Keratinocyte (primary cell): Measurements from ENCODE around the gene BMX. TPM values are rescaled to one million over a fixed set of nuclear protein-coding genes. Genes with fewer than 3 reads are reported as not detected.
A peak's percentile ranks its signal among the peaks of the same experiment; 100 is the strongest.

Experiments
- DNase-seq: peaks from one replicate; pipeline ENCODE4 v3.0.0-alpha.2; 2011; ENCODE audit warnings: low read depth, missing footprints, low spot score
- FAIRE-seq: peaks from 2 replicates; lab custom pipeline; 2011; peaks lifted over from hg19 to GRCh38; lab: Jason Lieb, UNC
- H2AFZ ChIP-seq: 2 replicates; pipeline ENCODE4 v1.6.0; 2012; ENCODE audit warnings: low read length, control low read depth, inconsistent platforms; ENCODE audit not compliant: control insufficient read depth
- H3K27ac ChIP-seq: 2 replicates; pipeline ENCODE4 v1.5.1; 2011; ENCODE audit warnings: low read length; ENCODE audit not compliant: control insufficient read depth, insufficient read depth
- H3K27me3 ChIP-seq: 3 replicates; pipeline ENCODE4 v1.6.0; 2011; ENCODE audit warnings: low read length; ENCODE audit not compliant: control insufficient read depth, insufficient read depth; ENCODE audit errors: extremely low read depth
- H3K36me3 ChIP-seq, 2 experiments: 2 replicates in 1 of 2; 3 replicates in 1 of 2; pipeline ENCODE4 v1.5.1; 2011; ENCODE audit warnings: low read length in 2 of 2, mild to moderate bottlenecking in 1 of 2; ENCODE audit not compliant: control insufficient read depth in 2 of 2, insufficient read depth in 2 of 2; ENCODE audit errors: extremely low read depth in 1 of 2
- H3K4me1 ChIP-seq: 3 replicates; pipeline ENCODE4 v1.5.1; 2011; ENCODE audit warnings: low read length; ENCODE audit not compliant: control insufficient read depth, insufficient read depth; ENCODE audit errors: extremely low read depth
- H3K4me2 ChIP-seq: 3 replicates; pipeline ENCODE4 v1.6.0; 2011; ENCODE audit warnings: low read depth, low read length; ENCODE audit not compliant: control insufficient read depth, insufficient read depth; ENCODE audit errors: extremely low read depth
- H3K4me3 ChIP-seq, 3 experiments: fragments of 200-600 bp in 1 of 3; sonication (generic) in 1 of 3; 2 replicates in 2 of 3; 3 replicates in 1 of 3; pipeline ENCODE4 v1.5.1; 2011 to 2016; ENCODE audit warnings: low read length in 3 of 3, mild to moderate bottlenecking in 3 of 3, control low read depth in 2 of 3, inconsistent platforms in 1 of 3, low read depth in 1 of 3, mixed read lengths in 1 of 3, mixed run types in 1 of 3, moderate library complexity in 1 of 3; ENCODE audit not compliant: control insufficient read depth in 2 of 3, insufficient read depth in 2 of 3; ENCODE audit errors: extremely low read depth in 1 of 3
- H3K79me2 ChIP-seq: 2 replicates; pipeline ENCODE4 v1.6.0; 2012; ENCODE audit warnings: low read length; ENCODE audit not compliant: control insufficient read depth, insufficient read depth
- H3K9ac ChIP-seq: 3 replicates; pipeline ENCODE4 v1.6.0; 2011; ENCODE audit warnings: low read length; ENCODE audit not compliant: control insufficient read depth, insufficient read depth; ENCODE audit errors: extremely low read depth
- H3K9me1 ChIP-seq: 3 replicates; pipeline ENCODE4 v1.6.0; 2011; ENCODE audit warnings: low read length; ENCODE audit not compliant: control insufficient read depth, insufficient read depth; ENCODE audit errors: extremely low read depth
- H3K9me3 ChIP-seq: 2 replicates; pipeline ENCODE4 v1.5.1; 2012; ENCODE audit warnings: low read depth, low read length; ENCODE audit not compliant: control insufficient read depth
- H4K20me1 ChIP-seq: 3 replicates; pipeline ENCODE4 v1.6.0; 2011; ENCODE audit warnings: low read length; ENCODE audit not compliant: control insufficient read depth, insufficient read depth; ENCODE audit errors: extremely low read depth
- EZH2 ChIP-seq: IDR thresholded peaks from one replicate; pipeline ENCODE4 v1.6.1; 2012; ENCODE audit warnings: inconsistent platforms, mild to moderate bottlenecking, low read length, moderate library complexity
- dilution Hi-C: fragments of 300-500 bp; cut with MboI; formaldehyde crosslinking; loops from one replicate; pipeline ENCODE4 v1.7.0; 2020; ENCODE audit warnings: low sequenced_read_pairs; ENCODE audit not compliant: extremely low pct_ligation_motif_present
- polyA plus RNA-seq, 5 experiments: library from polyadenylated mRNA; depleted of rRNA in 3 of 5; stranded (reverse) in 3 of 5; stranded (forward) in 1 of 5; unstranded in 1 of 5; fragments of >200 nt; gene quantifications; 1 replicate in 1 of 5; 2 replicates in 3 of 5; 3 replicates in 1 of 5; pipeline versions ENCODE4 v1.2.1 to v1.2.3, GENCODE V29; 2011 to 2012; ENCODE audit warnings: missing spikeins in 2 of 5, low read depth in 1 of 5, low replicate concordance in 1 of 5
- TF ChIP-seq, protein P1 (sequence below), 3 experiments: IDR thresholded peaks in 1 of 3; conservative IDR thresholded peaks in 1 of 3; optimal IDR thresholded peaks in 1 of 3; 2 replicates in 2 of 3; 3 replicates in 1 of 3; pipeline versions ENCODE3 to v1.5.1; 2011; ENCODE audit warnings: low read length in 3 of 3, mild to moderate bottlenecking in 3 of 3, moderate library complexity in 2 of 3, control low read depth in 1 of 3, inconsistent platforms in 1 of 3; ENCODE audit not compliant: insufficient read depth in 2 of 3; ENCODE audit errors: extremely low read depth in 1 of 3

BMX gene
- polyA plus RNA-seq, 1 donor (not counting 4 experiments of a cell fraction or from before 2014, with no cell fraction given), result 0.09 TPM

DNA sequence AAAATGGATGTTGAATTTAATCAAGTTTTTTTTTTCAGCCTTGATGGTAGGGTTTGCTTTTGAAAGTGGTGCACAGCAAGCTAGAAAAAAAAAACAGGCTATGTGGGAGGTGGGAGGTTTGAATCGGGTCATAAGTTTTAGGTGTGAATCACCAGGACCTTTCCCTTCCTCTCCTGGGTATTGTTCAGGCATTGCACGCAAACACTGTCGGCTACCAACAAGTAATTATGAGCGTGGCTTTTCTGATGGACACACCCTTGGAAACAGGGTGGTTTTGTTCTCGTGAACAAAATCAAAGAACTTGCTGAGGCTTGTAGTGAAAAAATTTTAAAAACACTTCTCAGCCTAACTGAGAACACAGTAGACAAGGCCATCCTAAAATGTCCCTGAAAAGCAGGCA lies 25.6 kb upstream of the BMX start:
- Histone ChIP-seq H3K27ac (peak overlapping the region; percentile 99), H2AFZ (peak overlapping the region; percentile 79), H4K20me1 (no peaks in the 10 kb centered on the region), H3K36me3 (no peaks in the 10 kb centered on the region), H3K4me1 (peaks cover 26% of the 10 kb centered on the region), H3K4me2 (peak overlapping the region; percentile 88), H3K9me1 (no peaks in the 10 kb centered on the region), H3K79me2 (no peaks in the 10 kb centered on the region), H3K9ac (peak overlapping the region; percentile 83), H3K27me3 (no peaks in the 10 kb centered on the region), H3K4me3 (peak overlapping the region in 2 of 3 experiments; percentile 49 to 50), H3K9me3 (no peaks in the 10 kb centered on the region)
- TF ChIP-seq, protein P1, sequence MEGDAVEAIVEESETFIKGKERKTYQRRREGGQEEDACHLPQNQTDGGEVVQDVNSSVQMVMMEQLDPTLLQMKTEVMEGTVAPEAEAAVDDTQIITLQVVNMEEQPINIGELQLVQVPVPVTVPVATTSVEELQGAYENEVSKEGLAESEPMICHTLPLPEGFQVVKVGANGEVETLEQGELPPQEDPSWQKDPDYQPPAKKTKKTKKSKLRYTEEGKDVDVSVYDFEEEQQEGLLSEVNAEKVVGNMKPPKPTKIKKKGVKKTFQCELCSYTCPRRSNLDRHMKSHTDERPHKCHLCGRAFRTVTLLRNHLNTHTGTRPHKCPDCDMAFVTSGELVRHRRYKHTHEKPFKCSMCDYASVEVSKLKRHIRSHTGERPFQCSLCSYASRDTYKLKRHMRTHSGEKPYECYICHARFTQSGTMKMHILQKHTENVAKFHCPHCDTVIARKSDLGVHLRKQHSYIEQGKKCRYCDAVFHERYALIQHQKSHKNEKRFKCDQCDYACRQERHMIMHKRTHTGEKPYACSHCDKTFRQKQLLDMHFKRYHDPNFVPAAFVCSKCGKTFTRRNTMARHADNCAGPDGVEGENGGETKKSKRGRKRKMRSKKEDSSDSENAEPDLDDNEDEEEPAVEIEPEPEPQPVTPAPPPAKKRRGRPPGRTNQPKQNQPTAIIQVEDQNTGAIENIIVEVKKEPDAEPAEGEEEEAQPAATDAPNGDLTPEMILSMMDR (optimal IDR thresholded peaks at IDR 0.05 in 1 of 3, IDR thresholded peaks at IDR 0.05 in 1 of 3, conservative IDR thresholded peaks at IDR 0.05 in 1 of 3; ENCODE audit: extremely low read depth in 1 of 3, insufficient read depth in 2 of 3, low read length in 3 of 3), result no peak
- TF ChIP-seq EZH2, result no peak
- FAIRE-seq, result peak; percentile 88
- dilution Hi-C loops, result no loop called here
- DNase-seq, result peak; percentile 38

DNA sequence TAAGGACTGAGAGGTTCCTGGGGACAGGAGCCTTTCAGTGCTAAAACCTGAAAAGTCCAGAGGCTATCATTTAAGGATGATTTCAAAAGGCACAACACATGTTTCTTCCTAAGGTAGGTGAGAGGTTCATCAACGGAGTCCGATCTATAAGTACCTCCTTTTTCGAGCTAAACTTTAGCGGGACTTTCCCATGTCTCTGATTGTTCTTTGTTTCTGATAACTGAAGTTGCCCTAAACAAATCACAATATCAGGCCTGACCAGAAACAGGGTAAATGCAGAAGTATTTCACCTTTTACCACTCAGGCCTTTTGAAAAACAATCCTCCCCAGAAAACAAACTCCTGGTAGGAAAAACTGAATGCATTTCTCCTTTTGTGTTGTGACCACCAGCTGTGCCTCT lies 25.1 kb upstream of the BMX start:
- no peak for FAIRE-seq
- peak overlapping the region; percentile 88 for H3K4me2 ChIP-seq

More for the DNA sequence above, 25.1 kb upstream of the BMX start:
- DNase-seq, result no peak
- Histone ChIP-seq H3K4me3 (peak overlapping the region in 2 of 3 experiments; percentile 49 to 50), H3K36me3 (no peaks in the 10 kb centered on the region), H3K27me3 (no peaks in the 10 kb centered on the region), H3K9ac (peak overlapping the region; percentile 83), H3K79me2 (no peaks in the 10 kb centered on the region), H3K9me3 (no peaks in the 10 kb centered on the region), H3K9me1 (no peaks in the 10 kb centered on the region), H3K4me1 (peaks cover 26% of the 10 kb centered on the region), H4K20me1 (no peaks in the 10 kb centered on the region), H2AFZ (peak overlapping the region; percentile 79), H3K27ac (peak overlapping the region; percentile 99)
- TF ChIP-seq, protein P1 (optimal IDR thresholded peaks at IDR 0.05 in 1 of 3, IDR thresholded peaks at IDR 0.05 in 1 of 3, conservative IDR thresholded peaks at IDR 0.05 in 1 of 3; ENCODE audit: extremely low read depth in 1 of 3, insufficient read depth in 2 of 3, low read length in 3 of 3), result no peak
- TF ChIP-seq EZH2, result no peak
- dilution Hi-C loops, result no loop called here
